Trophoblast cell (in vitro differentiated cells and primary cell): ENCODE data around the gene C1QB.

Experiments used
- DNase-seq, 2 donors: peaks; one replicate each; pipeline ENCODE4 v3.0.0-alpha.2; 2016
- H2AFZ ChIP-seq: 2 replicates; pipeline ENCODE4 v1.6.1; 2013; ENCODE audit warnings: low read length, moderate library complexity, mild to moderate bottlenecking; ENCODE audit not compliant: insufficient read depth, poor library complexity
- H2AK5ac ChIP-seq: 2 replicates; pipeline ENCODE4 v1.6.1; 2013; ENCODE audit warnings: mild to moderate bottlenecking, low read length
- H2BK120ac ChIP-seq: 2 replicates; pipeline ENCODE4 v1.6.1; 2013; ENCODE audit warnings: low read length, mild to moderate bottlenecking, moderate library complexity; ENCODE audit not compliant: insufficient read depth, poor library complexity
- H2BK12ac ChIP-seq: 2 replicates; pipeline ENCODE4 v1.6.1; 2013; ENCODE audit warnings: mild to moderate bottlenecking, low read length, moderate library complexity
- H2BK5ac ChIP-seq: 2 replicates; pipeline ENCODE4 v1.6.1; 2013; ENCODE audit warnings: low read length, low read depth, moderate library complexity, mild to moderate bottlenecking; ENCODE audit not compliant: poor library complexity
- H3K14ac ChIP-seq: 2 replicates; pipeline ENCODE4 v1.6.1; 2013; ENCODE audit warnings: mild to moderate bottlenecking, low read length
- H3K18ac ChIP-seq: 2 replicates; pipeline ENCODE4 v1.6.1; 2013; ENCODE audit warnings: mild to moderate bottlenecking, low read length
- H3K23ac ChIP-seq: 2 replicates; pipeline ENCODE4 v1.6.1; 2013; ENCODE audit warnings: low read length
- H3K27ac ChIP-seq: 2 replicates; pipeline ENCODE4 v1.5.1; 2013; ENCODE audit warnings: low read depth, mild to moderate bottlenecking, inconsistent platforms, low read length, moderate library complexity
- H3K27me3 ChIP-seq: 2 replicates; pipeline ENCODE4 v1.6.1; 2013; ENCODE audit warnings: inconsistent platforms, mild to moderate bottlenecking, low read length, moderate library complexity; ENCODE audit not compliant: insufficient read depth
- H3K36me3 ChIP-seq, 2 experiments: 1 replicate in 1 of 2; 2 replicates in 1 of 2; pipeline ENCODE4 v1.6.1; 2013; ENCODE audit warnings: low read length in 2 of 2, mild to moderate bottlenecking in 2 of 2, moderate library complexity in 1 of 2; ENCODE audit not compliant: insufficient read depth in 2 of 2, control insufficient read depth in 1 of 2
- H3K4ac ChIP-seq: 2 replicates; pipeline ENCODE4 v1.6.1; 2013; ENCODE audit warnings: low read depth, mild to moderate bottlenecking, low read length, moderate library complexity
- H3K4me1 ChIP-seq, 2 experiments: 1 replicate in 1 of 2; 2 replicates in 1 of 2; pipeline ENCODE4 v1.6.1; 2013; ENCODE audit warnings: low read length in 2 of 2, mild to moderate bottlenecking in 2 of 2, moderate library complexity in 1 of 2; ENCODE audit not compliant: insufficient read depth in 2 of 2, control insufficient read depth in 1 of 2
- H3K4me2 ChIP-seq: 2 replicates; pipeline ENCODE4 v1.6.1; 2013; ENCODE audit warnings: inconsistent platforms, mild to moderate bottlenecking, low read length, moderate library complexity
- H3K4me3 ChIP-seq: 2 replicates; pipeline ENCODE4 v1.5.1; 2013; ENCODE audit warnings: mild to moderate bottlenecking, low read depth, low read length, inconsistent platforms
- H3K79me1 ChIP-seq: one replicate; pipeline ENCODE4 v1.6.1; 2013; ENCODE audit warnings: low read length
- H3K79me2 ChIP-seq: 2 replicates; pipeline ENCODE4 v1.6.1; 2013; ENCODE audit warnings: low read length, mild to moderate bottlenecking; ENCODE audit not compliant: control insufficient read depth, insufficient read depth, poor library complexity
- H3K9ac ChIP-seq: 2 replicates; pipeline ENCODE4 v1.6.1; 2013; ENCODE audit warnings: mild to moderate bottlenecking, low read length
- H3K9me3 ChIP-seq: 2 replicates; pipeline ENCODE4 v1.6.1; 2013; ENCODE audit warnings: low read depth, mild to moderate bottlenecking, control low read depth, inconsistent platforms, low read length; ENCODE audit not compliant: insufficient read depth
- H4K12ac ChIP-seq: 2 replicates; pipeline ENCODE4 v1.6.1; 2013; ENCODE audit warnings: low read depth, mild to moderate bottlenecking, low read length, moderate library complexity
- H4K8ac ChIP-seq: 2 replicates; pipeline ENCODE4 v1.6.1; 2013; ENCODE audit warnings: low read depth, mild to moderate bottlenecking, low read length, moderate library complexity
- H4K91ac ChIP-seq: one replicate; pipeline ENCODE4 v1.6.1; 2013; ENCODE audit warnings: low read depth, mild to moderate bottlenecking, low read length, moderate library complexity
- WGBS: extraction: QIAGEN DNeasy Blood & Tissue Kit; methylation state at CpG from one replicate; pipeline ENCODE4 v1.1.7; 2013; ENCODE audit warnings: missing lambda C conversion rate; ENCODE audit not compliant: insufficient read length, insufficient coverage; ENCODE audit errors: extremely low coverage; 5-methylcytosine and 5-hydroxymethylcytosine counted together

C1QB gene

GRCh38 chr1:22696610-22697009 is 43.6 kb downstream of the C1QB start:
- H2BK120ac ChIP-seq, result no peak overlapping the region
- no peak overlapping the region for H2BK5ac ChIP-seq
- no peak overlapping the region for H3K4me2 ChIP-seq
- H3K18ac ChIP-seq, result no peak overlapping the region
- no peak overlapping the region for H3K23ac ChIP-seq
- no peaks in the 10 kb centered on the region for H3K36me3 ChIP-seq
- H4K12ac ChIP-seq, result no peak overlapping the region
- no peak overlapping the region for H4K8ac ChIP-seq
- no peak overlapping the region for H2AK5ac ChIP-seq
- no peak overlapping the region for H3K14ac ChIP-seq
- H2BK12ac ChIP-seq, result no peak overlapping the region
- no peak overlapping the region for H3K27ac ChIP-seq
- no CpG with 5 or more reads among the region's 3 CpGs for WGBS
- DNase-seq, result no peak
- no peak overlapping the region for H3K4ac ChIP-seq
- no peak overlapping the region for H3K4me3 ChIP-seq
- no peaks in the 10 kb centered on the region for H3K79me2 ChIP-seq
- H3K79me1 ChIP-seq, result no peaks in the 10 kb centered on the region
- no peak overlapping the region for H2AFZ ChIP-seq
- H4K91ac ChIP-seq, result no peak overlapping the region
- no peak overlapping the region for H3K9ac ChIP-seq
- H3K27me3 ChIP-seq, result no peaks in the 10 kb centered on the region
- no peaks in the 10 kb centered on the region for H3K9me3 ChIP-seq
- no peaks in the 10 kb centered on the region for H3K4me1 ChIP-seq

GRCh38 chr1:22697980-22698379 is 44.9 kb downstream of the C1QB start:
- Histone ChIP-seq H3K36me3 (no peaks in the 10 kb centered on the region), H2AFZ (no peak overlapping the region)
- no CpG with 5 or more reads among the region's 5 CpGs for WGBS

GRCh38 chr1:22699681-22700520 is 46.9 kb downstream of the C1QB start:
- H3K9ac ChIP-seq, result no peak overlapping the region
- no peak overlapping the region for H2BK12ac ChIP-seq
- no peak overlapping the region for H2BK5ac ChIP-seq
- H2BK120ac ChIP-seq, result no peak overlapping the region
- no peaks in the 10 kb centered on the region for H3K79me1 ChIP-seq
- H3K36me3 ChIP-seq, result no peaks in the 10 kb centered on the region
- no peak overlapping the region for H4K12ac ChIP-seq
- H3K27ac ChIP-seq, result no peak overlapping the region
- no peak overlapping the region for H3K18ac ChIP-seq
- H3K9me3 ChIP-seq, result no peaks in the 10 kb centered on the region
- no peaks in the 10 kb centered on the region for H3K27me3 ChIP-seq
- H3K4me3 ChIP-seq, result no peak overlapping the region
- H2AFZ ChIP-seq, result no peak overlapping the region
- no peak overlapping the region for H3K4me2 ChIP-seq
- H3K4me1 ChIP-seq, result no peaks in the 10 kb centered on the region
- no peak overlapping the region for H4K8ac ChIP-seq
- DNase-seq, result no peak
- no peaks in the 10 kb centered on the region for H3K79me2 ChIP-seq
- H4K91ac ChIP-seq, result no peak overlapping the region
- H3K14ac ChIP-seq, result no peak overlapping the region
- H3K23ac ChIP-seq, result no peak overlapping the region
- no peak overlapping the region for H2AK5ac ChIP-seq
- WGBS, result no CpG with 5 or more reads among the region's 14 CpGs
- no peak overlapping the region for H3K4ac ChIP-seq

More at GRCh38 chr1:22697980-22698379, 44.9 kb downstream of the C1QB start:
- Histone ChIP-seq H3K4me2 (no peak overlapping the region), H2AK5ac (no peak overlapping the region), H3K23ac (no peak overlapping the region), H3K27me3 (no peaks in the 10 kb centered on the region), H3K18ac (no peak overlapping the region), H2BK12ac (no peak overlapping the region), H2BK120ac (no peak overlapping the region), H4K12ac (peak overlapping the region; percentile 36), H2BK5ac (no peak overlapping the region), H3K4ac (no peak overlapping the region), H3K14ac (no peak overlapping the region), H3K27ac (no peak overlapping the region), H3K4me3 (no peak overlapping the region), H3K79me2 (no peaks in the 10 kb centered on the region), H4K8ac (no peak overlapping the region), H4K91ac (no peak overlapping the region), H3K9ac (no peak overlapping the region), H3K9me3 (no peaks in the 10 kb centered on the region), H3K4me1 (no peaks in the 10 kb centered on the region), H3K79me1 (no peaks in the 10 kb centered on the region)
- DNase-seq, result no peak

- no peak for DNase-seq
- H3K18ac ChIP-seq, result no peak overlapping the region
- no peak overlapping the region for H3K14ac ChIP-seq
- no peak overlapping the region for H3K9ac ChIP-seq
- no peak overlapping the region for H3K23ac ChIP-seq
- no peak overlapping the region for H2AK5ac ChIP-seq
- H2AFZ ChIP-seq, result no peak overlapping the region
- H3K4me2 ChIP-seq, result no peak overlapping the region
- no peaks in the 10 kb centered on the region for H3K9me3 ChIP-seq
- H3K36me3 ChIP-seq, result no peaks in the 10 kb centered on the region
- no peaks in the 10 kb centered on the region for H3K79me2 ChIP-seq
- H3K27ac ChIP-seq, result no peak overlapping the region
- H3K79me1 ChIP-seq, result no peaks in the 10 kb centered on the region
- H3K4me1 ChIP-seq, result no peaks in the 10 kb centered on the region
- H2BK5ac ChIP-seq, result no peak overlapping the region
- H3K27me3 ChIP-seq, result no peaks in the 10 kb centered on the region
- H2BK120ac ChIP-seq, result no peak overlapping the region
- WGBS, result no CpG with 5 or more reads among the region's 12 CpGs
- H3K4me3 ChIP-seq, result no peak overlapping the region
- H2BK12ac ChIP-seq, result no peak overlapping the region
- H4K8ac ChIP-seq, result no peak overlapping the region
- no peak overlapping the region for H3K4ac ChIP-seq
- no peak overlapping the region for H4K91ac ChIP-seq
- no peak overlapping the region for H4K12ac ChIP-seq
Observed at GRCh38 chr1:22702296-22703085, 49.5 kb downstream of the C1QB start.
